ENCODE measurements around the gene BGLAP. TPM values are rescaled to one million over a fixed set of nuclear protein-coding genes. Genes with fewer than 3 reads are reported as not detected.

Gene BGLAP
- total and polyA plus RNA-seq, 2 of the 13 experiments (the other 11 are each of a cell fraction or from before 2014, with no cell fraction given) = 0.62 to 1.6 TPM

GRCh38 chr1:156257711-156258110 lies 15.7 kb downstream of the BGLAP start:
- POLR2A ChIA-PET = interaction anchor here (1.2 kb wide), 1 partner anchor 12 kb away, joined by 3 read pairs; no protein-coding TSS in a partner anchor
- WGBS (ENCODE audit: low lambda C conversion rate) = 95% methylated on average over 2 of the region's 2 CpGs
- Histone ChIP-seq H3K36me3 (replicated peaks in 1 of 2; ENCODE audit: control insufficient read depth in 1 of 2, insufficient read depth in 2 of 2, low read length in 2 of 2) (peaks cover 38 to 81% of the 10 kb centered on the region in 2 experiments), H2AFZ (ENCODE audit: low read length) (no peak overlapping the region), H3K9me3 (ENCODE audit: low read length) (no peaks in the 10 kb centered on the region), H3K4me2 (ENCODE audit: low read depth, low read length) (no peak overlapping the region), H3K27me3 (ENCODE audit: control insufficient read depth in 1 of 2, insufficient read depth in 2 of 2, low read length in 2 of 2) (no peaks in the 10 kb centered on the region), H3K79me2 (ENCODE audit: insufficient read depth, low read length) (no peaks in the 10 kb centered on the region), H3K4me3 (replicated peaks in 1 of 3; ENCODE audit: insufficient read depth in 1 of 3, low read depth in 2 of 3, low read length in 3 of 3) (no peak overlapping the region), H3K9ac (ENCODE audit: insufficient read depth, low read depth, low read length) (no peak overlapping the region), H3K4me1 (ENCODE audit: insufficient read depth, low read length) (no peaks in the 10 kb centered on the region; the same call in 1 of the 2 replicates), H3K27ac (ENCODE audit: extremely low read length, insufficient read depth, low read length) (no peak overlapping the region), H4K20me1 (ENCODE audit: insufficient read depth, low read length) (no peaks in the 10 kb centered on the region)
- no peak for TF ChIP-seq PRDM4 (CRISPR knock-in tag; IDR thresholded peaks at IDR 0.05; ENCODE audit: borderline replicate concordance)
- no peak for TF ChIP-seq ZNF24 (IDR thresholded peaks at IDR 0.05)
- no peak for TF ChIP-seq XRCC5 (optimal IDR thresholded peaks at IDR 0.05; ENCODE audit: low read length)
- TF ChIP-seq ZNF564 (CRISPR knock-in tag; IDR thresholded peaks at IDR 0.05) = no peak
- no peak for TF ChIP-seq ZNF143 (CRISPR knock-in tag; IDR thresholded peaks at IDR 0.05)
- TF ChIP-seq KAT2B (IDR thresholded peaks at IDR 0.05; ENCODE audit: borderline replicate concordance, low read depth, low read length) = no peak
- TF ChIP-seq ZNF776 (CRISPR knock-in tag; IDR thresholded peaks at IDR 0.05) = no peak
- BruUV-seq (replicated peaks) = no TSS peak
- DNase-seq (ENCODE audit: low spot score) (no peak), ATAC-seq (no peak), FAIRE-seq (no peak)
- intact Hi-C loops (cut with micrococcal nuclease; ENCODE audit: unreplicated experiment) (no loop called here), in situ Hi-C loops (cut with HindIII; ENCODE audit: extremely low pct_ligation_motif_present, low pct_unique_long_range_greater_than_20kb) (no loop called here)
- CTCF ChIA-PET (ENCODE audit: low intra/inter-chr PET ratio, low total read pairs) = no interaction called here

GRCh38 chr1:156258859-156259258 lies 16.9 kb downstream of the BGLAP start:
- Histone ChIP-seq H3K9ac (ENCODE audit: insufficient read depth, low read depth, low read length) (no peak overlapping the region), H2AFZ (ENCODE audit: low read length) (no peak overlapping the region), H4K20me1 (ENCODE audit: insufficient read depth, low read length) (no peaks in the 10 kb centered on the region), H3K27me3 (ENCODE audit: control insufficient read depth in 1 of 2, insufficient read depth in 2 of 2, low read length in 2 of 2) (no peaks in the 10 kb centered on the region), H3K4me2 (ENCODE audit: low read depth, low read length) (no peak overlapping the region), H3K79me2 (ENCODE audit: insufficient read depth, low read length) (no peaks in the 10 kb centered on the region), H3K36me3 (replicated peaks in 1 of 2; ENCODE audit: control insufficient read depth in 1 of 2, insufficient read depth in 2 of 2, low read length in 2 of 2) (peaks cover 33 to 80% of the 10 kb centered on the region in 2 experiments), H3K9me3 (ENCODE audit: low read length) (no peaks in the 10 kb centered on the region), H3K4me3 (replicated peaks in 1 of 3; ENCODE audit: insufficient read depth in 1 of 3, low read depth in 2 of 3, low read length in 3 of 3) (no peak overlapping the region), H3K27ac (ENCODE audit: extremely low read length, insufficient read depth, low read length) (no peak overlapping the region), H3K4me1 (ENCODE audit: insufficient read depth, low read length) (no peaks in the 10 kb centered on the region; the same call in 1 of the 2 replicates)
- BruUV-seq (replicated peaks) = no TSS peak
- TF ChIP-seq ZNF264 (CRISPR knock-in tag; IDR thresholded peaks at IDR 0.05) = no peak
- TF ChIP-seq AGO2 (optimal IDR thresholded peaks at IDR 0.05; ENCODE audit: low read depth, low read length) = peak; percentile 32
- intact Hi-C loops (cut with micrococcal nuclease; ENCODE audit: unreplicated experiment) (no loop called here), in situ Hi-C loops (cut with HindIII; ENCODE audit: extremely low pct_ligation_motif_present, low pct_unique_long_range_greater_than_20kb) (no loop called here)
- no peak for ATAC-seq
- DNase-seq (ENCODE audit: low spot score) = no peak
- ChIA-PET CTCF (ENCODE audit: low intra/inter-chr PET ratio, low total read pairs) (no interaction called here), POLR2A (no interaction called here)
- WGBS (ENCODE audit: low lambda C conversion rate) = 100% methylated on average over 5 of the region's 8 CpGs
- FAIRE-seq = no peak

Measured in HepG2 (cell line).